NCI-H748 (cell line): ENCODE measurements around the gene MORN5.

Source experiments
- DNase-seq: peaks from one replicate; lab custom pipeline; 2025; ENCODE audit not compliant: unreplicated experiment; lab: John Stamatoyannopoulos, UW

Gene MORN5

GRCh38 chr9:122190597-122191381 lies 31.1 kb downstream of the MORN5 start:
- no peak for DNase-seq

GRCh38 chr9:122191584-122191983 lies 31.9 kb downstream of the MORN5 start:
- no peak for DNase-seq

- DNase-seq, result no peak
These were observed 32.7 kb downstream of the MORN5 start for GRCh38 chr9:122192261-122192875.

- DNase-seq, result no peak
These were observed 33.3 kb downstream of the MORN5 start for GRCh38 chr9:122192914-122193525.

GRCh38 chr9:122193651-122194050 lies 33.9 kb downstream of the MORN5 start:
- no peak for DNase-seq

- no peak for DNase-seq
These were observed 36.2 kb downstream of the MORN5 start for GRCh38 chr9:122195875-122196274.

GRCh38 chr9:122197426-122197825 lies 37.7 kb downstream of the MORN5 start:
- peak; percentile 97 for DNase-seq

GRCh38 chr9:122197882-122198281 lies 38.2 kb downstream of the MORN5 start:
- DNase-seq, result no peak

GRCh38 chr9:122200960-122201595 lies 41.4 kb downstream of the MORN5 start:
- no peak for DNase-seq

- no peak for DNase-seq
These were observed 41.9 kb downstream of the MORN5 start for GRCh38 chr9:122201641-122202040.

- no peak for DNase-seq
These were observed 42.4 kb downstream of the MORN5 start for GRCh38 chr9:122202111-122202510.

- no peak for DNase-seq
These were observed 44.3 kb downstream of the MORN5 start for GRCh38 chr9:122204055-122204454.

- DNase-seq, result no peak
These were observed 44.8 kb downstream of the MORN5 start for GRCh38 chr9:122204491-122204890.

GRCh38 chr9:122205176-122205575 lies 45.5 kb downstream of the MORN5 start:
- no peak for DNase-seq

GRCh38 chr9:122206118-122207046 lies 46.7 kb downstream of the MORN5 start:
- DNase-seq, result no peak

- DNase-seq, result no peak
These were observed 47.4 kb downstream of the MORN5 start for GRCh38 chr9:122207096-122207495.

GRCh38 chr9:122209451-122209850 lies 49.7 kb downstream of the MORN5 start:
- no peak for DNase-seq

- no peak for DNase-seq
These were observed 52.8 kb downstream of the MORN5 start for GRCh38 chr9:122212473-122213004.

GRCh38 chr9:122213102-122213588 lies 53.4 kb downstream of the MORN5 start:
- DNase-seq, result no peak
